ENCODE results near the gene CLEC9A.

CLEC9A gene

GRCh38 chr12:10027721-10028120, 2.8 kb upstream of the CLEC9A start:
- in situ Hi-C loops (cut with HindIII; ENCODE audit: low sequenced_read_pairs): no loop called here
- TF ChIP-seq CTCF (IDR thresholded peaks at IDR 0.05; ENCODE audit: low read depth, low read length): no peak
- H3K4me3 ChIP-seq (ENCODE audit: low read depth, low read length): no peak overlapping the region
- DNase-seq (ENCODE audit: low read depth, low spot score): no peak

GRCh38 chr12:10031321-10031720, 839 bp downstream of the CLEC9A start:
- TF ChIP-seq CTCF (IDR thresholded peaks at IDR 0.05; ENCODE audit: low read depth, low read length): no peak
- DNase-seq (ENCODE audit: low read depth, low spot score): peak; percentile 32
- H3K4me3 ChIP-seq (ENCODE audit: low read depth, low read length): no peak overlapping the region
- in situ Hi-C loops (cut with HindIII; ENCODE audit: low sequenced_read_pairs): no loop called here

- DNase-seq (ENCODE audit: low read depth, low spot score): peak; percentile 83
- TF ChIP-seq CTCF (IDR thresholded peaks at IDR 0.05; ENCODE audit: low read depth, low read length): no peak
- in situ Hi-C loops (cut with HindIII; ENCODE audit: low sequenced_read_pairs): no loop called here
- H3K4me3 ChIP-seq (ENCODE audit: low read depth, low read length): no peak overlapping the region
These were observed 1.3 kb downstream of the CLEC9A start for GRCh38 chr12:10031771-10032175.

GRCh38 chr12:10033783-10034545, 3.5 kb downstream of the CLEC9A start:
- DNase-seq (ENCODE audit: low read depth, low spot score): peak; percentile 27
- in situ Hi-C loops (cut with HindIII; ENCODE audit: low sequenced_read_pairs): no loop called here
- TF ChIP-seq CTCF (IDR thresholded peaks at IDR 0.05; ENCODE audit: low read depth, low read length): peak; percentile 42
- H3K4me3 ChIP-seq (ENCODE audit: low read depth, low read length): no peak overlapping the region

- no peak for TF ChIP-seq CTCF (IDR thresholded peaks at IDR 0.05; ENCODE audit: low read depth, low read length)
- DNase-seq (ENCODE audit: low read depth, low spot score): no peak
- in situ Hi-C loops (cut with HindIII; ENCODE audit: low sequenced_read_pairs): no loop called here
- H3K4me3 ChIP-seq (ENCODE audit: low read depth, low read length): no peak overlapping the region
These were observed 11.7 kb downstream of the CLEC9A start for GRCh38 chr12:10042167-10042566.

- H3K4me3 ChIP-seq (ENCODE audit: low read depth, low read length): no peak overlapping the region
- in situ Hi-C loops (cut with HindIII; ENCODE audit: low sequenced_read_pairs): no loop called here
- DNase-seq (ENCODE audit: low read depth, low spot score): no peak
- TF ChIP-seq CTCF (IDR thresholded peaks at IDR 0.05; ENCODE audit: low read depth, low read length): no peak
These were observed 18.0 kb downstream of the CLEC9A start for GRCh38 chr12:10048526-10048925.

All from astrocyte of the spinal cord (primary cell).